CD4-positive, alpha-beta T cell (primary cell): ENCODE data around the gene ESR2. TPM values are rescaled to one million over a fixed set of nuclear protein-coding genes. Genes with fewer than 3 reads are reported as not detected.
"Not testable (repeated sequence)": the region's sequence is repeated elsewhere in the genome, so short reads cannot be mapped to it uniquely, and the experiment has no call there.

Experiments
- ATAC-seq: fragments of 200-7000 bp; cut with Tn5 transposase; one replicate; pipeline ENCODE4 v1.10.0; 2022; ENCODE audit warnings: mild to moderate bottlenecking; ENCODE audit not compliant: poor library complexity
- CTCF ChIA-PET: fragments of 350-600 bp; sonication (Branson Sonifier 250); formaldehyde crosslinking; loops from one replicate; lab custom pipeline; 2021; ENCODE audit warnings: antibody characterized with exemption, inconsistent platforms; lab: Charles Lee
- POLR2A ChIA-PET: fragments of 350-600 bp; sonication (Branson Sonifier 250); formaldehyde crosslinking; loops from one replicate; lab custom pipeline; 2021; ENCODE audit warnings: antibody characterized with exemption, inconsistent platforms; lab: Charles Lee
- DNase-seq, 14 experiments: peaks; one replicate each; pipeline ENCODE4 v3.0.0-alpha.2; 2013 to 2020; ENCODE audit warnings: mixed read lengths in 2 of 14
- H3K27ac ChIP-seq, 2 donors: one replicate each; pipeline versions ENCODE4 v1.5.1 to v1.7.0; 2013; ENCODE audit warnings: low read length in 2 of 2, low read depth in 1 of 2, mild to moderate bottlenecking in 1 of 2
- H3K27me3 ChIP-seq, 2 experiments: 1 replicate in 1 of 2; 2 replicates in 1 of 2; pipeline versions ENCODE4 v1.6.1 to v1.7.0; 2013; ENCODE audit warnings: low read length in 2 of 2, control low read depth in 1 of 2, mild to moderate bottlenecking in 1 of 2, moderate library complexity in 1 of 2; ENCODE audit not compliant: insufficient read depth in 2 of 2, control insufficient read depth in 1 of 2
- H3K36me3 ChIP-seq: one replicate; pipeline ENCODE4 v1.6.1; 2013; ENCODE audit warnings: low read length, control low read depth; ENCODE audit not compliant: insufficient read depth
- H3K4me1 ChIP-seq: one replicate; pipeline ENCODE4 v1.6.1; 2013; ENCODE audit warnings: low read length, control low read depth; ENCODE audit not compliant: insufficient read depth
- H3K4me3 ChIP-seq: one replicate; pipeline ENCODE4 v1.5.1; 2013; ENCODE audit warnings: mild to moderate bottlenecking, low read length, moderate library complexity
- H3K9me3 ChIP-seq, 2 experiments: 1 replicate in 1 of 2; 2 replicates in 1 of 2; pipeline versions ENCODE4 v1.6.1 to v1.7.0; 2013; ENCODE audit warnings: low read length in 2 of 2, mild to moderate bottlenecking in 2 of 2, control low read depth in 1 of 2, moderate library complexity in 1 of 2; ENCODE audit not compliant: control insufficient read depth in 1 of 2, insufficient read depth in 1 of 2
- H3K27ac Mint-ChIP-seq: one replicate; pipeline ENCODE4 v1.8.0; 2020; ENCODE audit warnings: mixed read lengths
- H3K27me3 Mint-ChIP-seq: one replicate; pipeline ENCODE4 v1.8.0; 2021; ENCODE audit warnings: mixed read lengths
- H3K36me3 Mint-ChIP-seq: one replicate; pipeline ENCODE4 v1.8.0; 2021; ENCODE audit warnings: low read depth, mixed read lengths
- H3K4me1 Mint-ChIP-seq: one replicate; pipeline ENCODE4 v1.8.0; 2021; ENCODE audit warnings: low read depth, mixed read lengths
- H3K4me3 Mint-ChIP-seq: one replicate; pipeline ENCODE4 v1.8.0; 2020; ENCODE audit warnings: mild to moderate bottlenecking, mixed read lengths
- H3K9me3 Mint-ChIP-seq: one replicate; pipeline ENCODE4 v1.8.0; 2020; ENCODE audit warnings: mixed read lengths
- intact Hi-C, 2 experiments: fragments of 100-400 bp; cut with DNase I in 1 of 2; cut with micrococcal nuclease in 1 of 2; formaldehyde crosslinking; loops; one replicate each; pipeline versions ENCODE4 v1.15.1 to v1.9.0; 2023 to 2025; cut with DNase I, micrococcal nuclease
- total RNA-seq, 174 experiments: library from RNA in 2 of 174; stranded (reverse) in 2 of 174; gene quantifications; one replicate each; pipeline ENCODE4 v1.2.3 and lab custom pipeline; 2021 to 2026
- TF ChIP-seq, protein P1 (sequence below): fragments of 200-600 bp; IDR thresholded peaks from one replicate; pipeline ENCODE4 v1.8.0; 2022; ENCODE audit warnings: antibody characterized with exemption, mild to moderate bottlenecking

Gene ESR2
- total RNA-seq, 2 experiments from 2014 or later: 0.08 TPM; not detected in 1

DNA sequence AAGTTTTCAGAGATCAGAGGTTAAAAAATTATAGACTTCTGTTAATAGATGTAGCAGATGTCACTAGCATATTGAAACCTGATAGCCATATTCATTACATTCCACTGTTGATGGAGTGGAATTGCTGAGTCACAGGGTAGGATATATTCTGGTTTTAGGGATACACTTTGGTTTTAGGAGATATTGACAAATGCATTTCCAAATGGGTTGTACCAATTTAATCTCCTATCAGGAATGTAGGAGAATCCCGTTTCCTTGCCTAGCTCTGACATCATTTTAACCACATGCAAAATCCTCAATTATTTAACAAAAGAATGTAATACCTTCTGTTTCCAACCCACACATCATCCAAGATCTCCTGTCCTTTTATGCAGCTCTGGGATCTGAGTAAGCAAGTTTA is 30.7 kb upstream of the ESR2 start:
- ChIA-PET POLR2A (no interaction called here), CTCF (no interaction called here)
- H3K27ac ChIP-seq: no peak overlapping the region
- Mint-ChIP-seq H3K4me1 (no peaks in the 10 kb centered on the region), H3K9me3 (no peaks in the 10 kb centered on the region), H3K27ac (no peak overlapping the region), H3K36me3 (no peaks in the 10 kb centered on the region), H3K27me3 (peaks cover 12% of the 10 kb centered on the region), H3K4me3 (no peak overlapping the region)
- intact Hi-C loops: no loop called here
- no peaks in the 10 kb centered on the region for H3K9me3 ChIP-seq
- no peak for ATAC-seq
- TF ChIP-seq, protein P1, sequence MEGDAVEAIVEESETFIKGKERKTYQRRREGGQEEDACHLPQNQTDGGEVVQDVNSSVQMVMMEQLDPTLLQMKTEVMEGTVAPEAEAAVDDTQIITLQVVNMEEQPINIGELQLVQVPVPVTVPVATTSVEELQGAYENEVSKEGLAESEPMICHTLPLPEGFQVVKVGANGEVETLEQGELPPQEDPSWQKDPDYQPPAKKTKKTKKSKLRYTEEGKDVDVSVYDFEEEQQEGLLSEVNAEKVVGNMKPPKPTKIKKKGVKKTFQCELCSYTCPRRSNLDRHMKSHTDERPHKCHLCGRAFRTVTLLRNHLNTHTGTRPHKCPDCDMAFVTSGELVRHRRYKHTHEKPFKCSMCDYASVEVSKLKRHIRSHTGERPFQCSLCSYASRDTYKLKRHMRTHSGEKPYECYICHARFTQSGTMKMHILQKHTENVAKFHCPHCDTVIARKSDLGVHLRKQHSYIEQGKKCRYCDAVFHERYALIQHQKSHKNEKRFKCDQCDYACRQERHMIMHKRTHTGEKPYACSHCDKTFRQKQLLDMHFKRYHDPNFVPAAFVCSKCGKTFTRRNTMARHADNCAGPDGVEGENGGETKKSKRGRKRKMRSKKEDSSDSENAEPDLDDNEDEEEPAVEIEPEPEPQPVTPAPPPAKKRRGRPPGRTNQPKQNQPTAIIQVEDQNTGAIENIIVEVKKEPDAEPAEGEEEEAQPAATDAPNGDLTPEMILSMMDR: no peak
- H3K36me3 ChIP-seq: no peaks in the 10 kb centered on the region
- H3K27me3 ChIP-seq: no peaks in the 10 kb centered on the region
- H3K4me1 ChIP-seq: no peaks in the 10 kb centered on the region
- no peak for DNase-seq
- H3K4me3 ChIP-seq: no peak overlapping the region

DNA sequence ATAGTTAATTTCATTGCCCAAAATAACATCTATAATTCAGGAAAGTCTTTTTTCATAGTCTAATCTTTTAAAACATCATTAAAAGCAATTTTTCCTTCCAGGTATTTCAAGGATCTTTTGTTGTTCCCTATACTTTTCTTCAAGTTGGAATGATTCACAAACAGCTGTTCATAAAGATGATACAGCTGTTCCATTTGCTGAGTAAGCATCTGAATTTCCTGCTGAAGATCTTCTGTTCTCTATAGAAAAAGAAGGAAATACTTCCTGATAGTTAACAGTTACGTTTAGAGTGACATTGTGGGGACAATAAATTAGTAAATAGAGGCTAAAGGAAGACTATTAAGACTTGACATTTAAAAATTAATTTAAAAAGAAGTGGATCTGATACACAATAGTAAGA is 30.3 kb upstream of the ESR2 start:
- Mint-ChIP-seq H3K9me3 (no peaks in the 10 kb centered on the region), H3K36me3 (no peaks in the 10 kb centered on the region), H3K27ac (no peak overlapping the region), H3K27me3 (peaks cover 13% of the 10 kb centered on the region), H3K4me3 (no peak overlapping the region), H3K4me1 (no peaks in the 10 kb centered on the region)
- Histone ChIP-seq H3K4me1 (no peaks in the 10 kb centered on the region), H3K4me3 (no peak overlapping the region), H3K9me3 (no peaks in the 10 kb centered on the region), H3K36me3 (no peaks in the 10 kb centered on the region), H3K27ac (no peak overlapping the region), H3K27me3 (no peaks in the 10 kb centered on the region)
- intact Hi-C loops: no loop called here
- ATAC-seq (no peak), DNase-seq (no peak)
- ChIA-PET CTCF (no interaction called here), POLR2A (no interaction called here)
- TF ChIP-seq, protein P1: no peak

DNA sequence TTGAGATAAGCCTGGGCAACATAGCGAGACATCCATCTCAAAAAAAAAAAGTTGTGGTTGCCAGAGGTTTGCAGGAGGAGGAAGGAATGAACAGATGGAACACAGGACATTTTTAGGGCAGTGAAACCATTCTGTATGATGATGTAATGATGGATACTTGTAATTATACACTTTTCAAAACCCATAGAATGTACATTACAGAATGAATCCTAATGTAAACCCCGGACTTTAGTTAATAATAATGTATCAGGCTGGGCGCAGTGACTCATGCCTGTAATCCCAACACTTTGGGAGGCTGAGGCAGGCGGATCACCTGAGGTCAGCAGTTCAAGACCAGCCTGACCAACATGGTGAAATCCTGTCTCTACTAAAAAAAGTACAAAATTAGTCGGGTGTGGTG is 26.2 kb upstream of the ESR2 start:
- H3K9me3 Mint-ChIP-seq, H3K36me3 ChIP-seq, H3K9me3 ChIP-seq, ATAC-seq, DNase-seq, H3K4me3 Mint-ChIP-seq, H3K27me3 ChIP-seq, H3K27ac ChIP-seq, H3K4me1 Mint-ChIP-seq, H3K36me3 Mint-ChIP-seq, H3K4me3 ChIP-seq, H3K27ac Mint-ChIP-seq, CTCF ChIA-PET, intact Hi-C loops, POLR2A ChIA-PET, H3K4me1 ChIP-seq: not testable (repeated sequence)
- peaks cover 13% of the 10 kb centered on the region for H3K27me3 Mint-ChIP-seq

DNA sequence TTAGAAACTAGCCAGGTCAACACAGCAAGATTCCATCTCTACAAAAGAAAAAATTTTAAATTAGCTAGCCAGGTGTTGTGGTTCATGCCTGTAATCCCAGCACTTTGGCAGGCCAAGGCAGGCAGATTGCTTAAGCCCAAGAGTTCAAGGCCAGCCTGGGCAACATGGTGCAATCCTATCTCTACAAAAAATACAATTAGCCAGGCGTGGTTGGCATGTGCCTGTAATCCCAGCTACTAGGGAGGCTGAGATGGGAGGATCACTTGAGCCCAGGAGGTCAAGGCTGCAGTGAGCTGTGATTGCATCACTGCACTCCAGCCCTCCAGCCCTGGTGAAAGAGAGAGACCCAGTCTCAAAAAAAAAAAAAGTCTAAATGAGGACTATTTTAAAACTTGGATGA is 24.5 kb upstream of the ESR2 start:
- POLR2A ChIA-PET, H3K9me3 ChIP-seq, H3K9me3 Mint-ChIP-seq, H3K36me3 Mint-ChIP-seq, H3K4me3 Mint-ChIP-seq, DNase-seq, intact Hi-C loops, H3K27ac ChIP-seq, H3K36me3 ChIP-seq, H3K4me1 Mint-ChIP-seq, H3K27ac Mint-ChIP-seq, H3K4me1 ChIP-seq, CTCF ChIA-PET, ATAC-seq, H3K27me3 ChIP-seq, H3K4me3 ChIP-seq: not testable (repeated sequence)
- H3K27me3 Mint-ChIP-seq: peaks cover 13% of the 10 kb centered on the region
